Measurements from ENCODE around the gene COPG2.

DNA sequence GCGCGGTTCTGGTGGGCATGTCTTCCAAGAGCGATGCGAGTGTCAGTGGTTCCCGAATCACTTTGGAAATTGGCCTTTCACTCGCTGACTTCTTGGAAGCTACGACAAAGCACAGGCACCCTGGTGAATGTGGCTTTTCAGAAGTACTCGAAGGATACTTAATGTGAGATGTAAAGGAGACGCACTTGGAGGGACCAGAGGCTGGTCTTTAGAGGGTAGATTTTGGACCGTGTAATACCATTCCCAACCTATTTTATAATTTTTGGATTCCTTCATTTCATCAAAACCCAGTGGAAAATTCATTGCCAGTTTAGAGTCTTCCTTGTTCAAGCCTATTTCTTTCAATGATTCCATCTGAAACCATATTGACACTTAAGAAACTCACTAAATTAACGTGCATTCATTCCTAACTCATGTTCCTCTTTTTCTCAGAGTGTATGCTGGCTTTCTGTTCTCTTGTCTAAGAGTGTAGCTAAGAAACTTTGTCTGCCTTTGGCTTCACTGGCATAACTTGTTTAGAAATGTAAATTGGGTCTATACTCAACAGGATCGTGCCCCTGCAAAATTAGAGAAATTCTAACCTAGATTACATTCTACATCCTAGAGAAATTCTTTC lies 645 bp upstream of the COPG2 start:
- TF ChIP-seq, protein P1, sequence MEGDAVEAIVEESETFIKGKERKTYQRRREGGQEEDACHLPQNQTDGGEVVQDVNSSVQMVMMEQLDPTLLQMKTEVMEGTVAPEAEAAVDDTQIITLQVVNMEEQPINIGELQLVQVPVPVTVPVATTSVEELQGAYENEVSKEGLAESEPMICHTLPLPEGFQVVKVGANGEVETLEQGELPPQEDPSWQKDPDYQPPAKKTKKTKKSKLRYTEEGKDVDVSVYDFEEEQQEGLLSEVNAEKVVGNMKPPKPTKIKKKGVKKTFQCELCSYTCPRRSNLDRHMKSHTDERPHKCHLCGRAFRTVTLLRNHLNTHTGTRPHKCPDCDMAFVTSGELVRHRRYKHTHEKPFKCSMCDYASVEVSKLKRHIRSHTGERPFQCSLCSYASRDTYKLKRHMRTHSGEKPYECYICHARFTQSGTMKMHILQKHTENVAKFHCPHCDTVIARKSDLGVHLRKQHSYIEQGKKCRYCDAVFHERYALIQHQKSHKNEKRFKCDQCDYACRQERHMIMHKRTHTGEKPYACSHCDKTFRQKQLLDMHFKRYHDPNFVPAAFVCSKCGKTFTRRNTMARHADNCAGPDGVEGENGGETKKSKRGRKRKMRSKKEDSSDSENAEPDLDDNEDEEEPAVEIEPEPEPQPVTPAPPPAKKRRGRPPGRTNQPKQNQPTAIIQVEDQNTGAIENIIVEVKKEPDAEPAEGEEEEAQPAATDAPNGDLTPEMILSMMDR (IDR thresholded peaks at IDR 0.05; ENCODE audit: poor library complexity) = no peak
- TF ChIP-seq EZH2 (IDR thresholded peaks at IDR 0.05; ENCODE audit: borderline replicate concordance) (no peak), EZH2phosphoT487 (IDR thresholded peaks at IDR 0.05; ENCODE audit: low read depth, severe bottlenecking, unreplicated experiment) (no peak)

Measured in hepatocyte (in vitro differentiated cells).